Heart left ventricle (tissue), 13 donors: ENCODE data around the gene ERMP1.

Source experiments
- CTCF ChIP-seq, 12 donors: fragments of 200-600 bp; sonication (generic) in 4 of 12; IDR thresholded peaks; one replicate each; pipeline versions ENCODE4 v1.5.0 to v1.8.0; 2018 to 2022; ENCODE audit warnings: antibody characterized with exemption in 12 of 12, mild to moderate bottlenecking in 5 of 12
- POLR2A ChIP-seq, 2 donors: fragments of 450-650 bp; IDR thresholded peaks; one replicate each; pipeline ENCODE4 v1.6.1; 2017; ENCODE audit warnings: antibody characterized with exemption in 2 of 2, mild to moderate bottlenecking in 2 of 2, moderate library complexity in 2 of 2
- donor health status: ischemic (EF 13 %, LVEDD 7.1; RV severe dilation, severe dysfunction).
- donor health status: DM: no; HTN: yes; CAD: no.
- donor health status: DM: no; HTN: no; CAD: no.
- donor health status: ischemic (EF 25% LVEDD 6.9; RV normal size, moderate dysfunction).
- donor health status: ischemic (EF 25% LVEDD 5.7; RV mildly dilated, moderate dysfunction).
- donor health status: ischemic (EF 35%, LVEDD 5.7; RV mildly dilated, moderate dysfunction).
- donor health status: nonischemic (EF 11% LVEDD 7.7; RV severe dilation, severe dysfunction).
- donor health status: DM: yes; HTN: yes; CAD: no.
- donor health status: PGD.
- donor health status: ischemic (EF 29% LVEDD 5.4; RV normal size, mild dysfunction).
- donor health status: nonischemic (EF 23%, LVEDD 6.1; RV moderate dilation, normal function).

GRCh38 chr9:5876711-5877110, 43.8 kb upstream of the ERMP1 start:
- TF ChIP-seq CTCF (IDR thresholded peaks at IDR 0.05) = no peak
- TF ChIP-seq POLR2A (IDR thresholded peaks at IDR 0.05) = no peak
